K562 (cell line): ENCODE results near the gene DDC. TPM values are rescaled to one million over a fixed set of nuclear protein-coding genes. Genes with fewer than 3 reads are reported as not detected.

Source experiments
- ATAC-seq: fragments of 200-7000 bp; cut with Tn5 transposase; 3 replicates; pipeline ENCODE4 v1.9.1; 2020; ENCODE audit warnings: moderate library complexity
- BruUV-seq: library from RNA; stranded (reverse); fragments of 400-500 nt; replicated peaks from 2 replicates; lab custom pipeline; 2021; lab: Mats Ljungman, UMichigan
- CTCF ChIA-PET: fragments of 300-600 bp; formaldehyde crosslinking; extraction: SDS; loops from one replicate; lab custom pipeline; 2021; ENCODE audit warnings: low intra/inter-chr PET ratio; lab: Yijun Ruan, JAX
- POLR2A ChIA-PET: fragments of 300-600, 350-650 bp; sonication (Branson Sonifier 250); formaldehyde crosslinking; extraction: SDS; loops from one replicate; lab custom pipeline; 2021; ENCODE audit warnings: antibody characterized with exemption, inconsistent platforms; lab: Yijun Ruan, JAX
- DNase-seq, 4 experiments: peaks; one replicate each; pipeline versions ENCODE4 v3.0.0 to v3.0.0-alpha.2; 2011 to 2018; ENCODE audit warnings: low spot score in 3 of 4, mixed read lengths in 3 of 4; ENCODE audit errors: extremely low read depth in 1 of 4
- FAIRE-seq: peaks from 2 replicates; lab custom pipeline; 2011; peaks lifted over from hg19 to GRCh38; lab: Jason Lieb, UNC
- H2AFZ ChIP-seq: 2 replicates; pipeline ENCODE4 v1.6.0; 2011; ENCODE audit warnings: low read depth, low read length, control low read depth, inconsistent platforms
- H3K27ac ChIP-seq: fragments of 200-600 bp; 3 replicates; pipeline ENCODE4 v1.8.0; 2011; ENCODE audit warnings: low read depth, mild to moderate bottlenecking, control low read depth, inconsistent platforms, low read length, moderate library complexity, mixed read lengths; ENCODE audit errors: extremely low read depth
- H3K27me3 ChIP-seq, 2 experiments: fragments of 300-600 bp in 1 of 2; 2 replicates in 1 of 2; 3 replicates in 1 of 2; pipeline versions ENCODE4 v1.6.0 to v1.8.0; 2011; ENCODE audit warnings: inconsistent platforms in 2 of 2, low read length in 2 of 2, mild to moderate bottlenecking in 1 of 2, mixed read lengths in 1 of 2, moderate library complexity in 1 of 2; ENCODE audit not compliant: control insufficient read depth in 2 of 2, insufficient read depth in 2 of 2
- H3K36me3 ChIP-seq: fragments of 300-600 bp; 3 replicates; pipeline ENCODE4 v1.8.0; 2011; ENCODE audit warnings: mild to moderate bottlenecking, low read length, inconsistent platforms; ENCODE audit not compliant: control insufficient read depth, insufficient read depth
- H3K4me1 ChIP-seq, 2 experiments: fragments of 200-600 bp in 1 of 2; replicated peaks in 1 of 2; 2 replicates in 1 of 2; 3 replicates in 1 of 2; pipeline versions ENCODE4 v1.5.1 to v1.8.0; 2011; ENCODE audit warnings: inconsistent platforms in 2 of 2, low read length in 2 of 2, mild to moderate bottlenecking in 1 of 2, mixed read lengths in 1 of 2, moderate library complexity in 1 of 2; ENCODE audit not compliant: control insufficient read depth in 2 of 2, insufficient read depth in 2 of 2
- H3K4me2 ChIP-seq: 2 replicates; pipeline ENCODE4 v1.6.1; 2011; ENCODE audit warnings: low read length, control low read depth, inconsistent platforms, mixed read lengths; ENCODE audit not compliant: insufficient read depth
- H3K4me3 ChIP-seq: fragments of 200-600 bp; sonication (generic), shearing (Covaris generic); 2 replicates; pipeline ENCODE4 v1.5.1; 2016; ENCODE audit warnings: control low read depth, inconsistent platforms
- H3K79me2 ChIP-seq: fragments of 200-600 bp; 3 replicates; pipeline ENCODE4 v1.8.0; 2011; ENCODE audit warnings: low read length, inconsistent platforms; ENCODE audit not compliant: control insufficient read depth, insufficient read depth
- H3K9ac ChIP-seq, 2 experiments: 2 replicates each; pipeline versions ENCODE4 v1.6.0 to v1.6.1; 2011; ENCODE audit warnings: low read depth in 2 of 2, low read length in 2 of 2, control low read depth in 1 of 2, inconsistent platforms in 1 of 2, mild to moderate bottlenecking in 1 of 2, mixed read lengths in 1 of 2; ENCODE audit not compliant: insufficient read depth in 1 of 2
- H3K9me1 ChIP-seq: one replicate; pipeline ENCODE4 v1.6.0; 2011; ENCODE audit warnings: inconsistent platforms, mild to moderate bottlenecking, low read length, moderate library complexity; ENCODE audit not compliant: control insufficient read depth, insufficient read depth
- H3K9me3 ChIP-seq: replicated peaks from 2 replicates; pipeline ENCODE4 v1.5.1; 2011; ENCODE audit warnings: low read depth, low read length, inconsistent platforms; ENCODE audit not compliant: control insufficient read depth, insufficient read depth
- H4K20me1 ChIP-seq: replicated peaks from 2 replicates; pipeline ENCODE4 v1.6.1; 2011; ENCODE audit warnings: low read length, inconsistent platforms, mixed read lengths; ENCODE audit not compliant: control insufficient read depth, insufficient read depth
- CREB5 ChIP-seq: fragments of 250-450 bp; sonication (Bioruptor Pico); IDR thresholded peaks from 2 replicates; pipeline ENCODE4 v1.5.0; 2020; ENCODE audit warnings: mild to moderate bottlenecking
- DLX4 ChIP-seq: fragments of 250-450 bp; sonication (Bioruptor Pico); IDR thresholded peaks from 2 replicates; pipeline ENCODE4 v1.6.1; 2021; ENCODE audit warnings: mild to moderate bottlenecking
- NR2F6 ChIP-seq: fragments of 450-650 bp; formaldehyde crosslinking; IDR thresholded peaks from 2 replicates; pipeline ENCODE4 v1.4.0; 2020; ENCODE audit warnings: mild to moderate bottlenecking
- ZC3H11A ChIP-seq: IDR thresholded peaks from 2 replicates; pipeline ENCODE4 v1.6.1; 2012; ENCODE audit warnings: low read depth, low read length, improper control_type of control experiment
- ZNF143 ChIP-seq: sonication (generic); formaldehyde crosslinking; IDR thresholded peaks from 2 replicates; pipeline ENCODE4 v1.9.0; 2022; ENCODE audit warnings: mild to moderate bottlenecking, missing genetic modification reagents
- ZNF3 ChIP-seq: fragments of 250-450 bp; sonication (Bioruptor Pico); IDR thresholded peaks from 2 replicates; pipeline ENCODE4 v1.5.0; 2021; ENCODE audit warnings: mild to moderate bottlenecking, moderate library complexity
- WGBS: fragments of 100-300 bp; shearing (Covaris generic); methylation state at CpG from one replicate; pipeline ENCODE4 v1.1.6; 2016; ENCODE audit warnings: low coverage, mixed read lengths; ENCODE audit not compliant: insufficient coverage; ENCODE audit errors: missing lambda C conversion rate; 5-methylcytosine and 5-hydroxymethylcytosine counted together
- in situ Hi-C: fragments of 300-500 bp; cut with MboI; formaldehyde crosslinking; loops from 4 replicates; pipeline ENCODE4 v1.15.0; 2018; ENCODE audit warnings: inconsistent platforms, mixed read lengths
- intact Hi-C: fragments of 100-400 bp; cut with micrococcal nuclease; formaldehyde crosslinking; loops from 2 replicates; pipeline ENCODE4 v1.14.2; 2022
- polyA plus RNA-seq, 8 experiments: library from polyadenylated mRNA; depleted of rRNA in 4 of 8; stranded (reverse) in 5 of 8; unstranded in 3 of 8; fragments of >200 nt; fragmentation: Nextera tagmentation in 2 of 8; fragmentation: Illumina TruSeq in 1 of 8; extraction: Ambion mirVana in 2 of 8; extraction: Trizol in 1 of 8; gene quantifications; 2 replicates each; pipeline versions ENCODE4 v1.2.1 to v1.2.3, GENCODE V29; 2011 to 2014; ENCODE audit warnings: inconsistent platforms in 1 of 8, missing spikeins in 1 of 8
- total RNA-seq, 7 experiments: library from RNA; depleted of rRNA in 6 of 7; stranded (reverse); fragments of >200 nt in 6 of 7; fragmentation: Illumina TruSeq in 2 of 7; extraction: Trizol in 2 of 7; gene quantifications; 2 replicates each; pipeline versions ENCODE4 v1.2.1 to v1.2.3, GENCODE V29; 2011 to 2021; ENCODE audit warnings: low replicate concordance in 1 of 7

The DDC gene
- total and polyA plus RNA-seq, 9 of the 15 experiments (the other 6 are each of a cell fraction or from before 2014, with no cell fraction given) = not detected

- Histone ChIP-seq H4K20me1 (peaks cover 3% of the 10 kb centered on the region; the same call in 1 of the 2 replicates), H3K4me3 (no peak overlapping the region), H3K79me2 (no peaks in the 10 kb centered on the region), H3K9ac (no peak overlapping the region), H3K4me1 (no peaks in the 10 kb centered on the region), H3K4me2 (no peak overlapping the region), H3K36me3 (peaks cover 78% of the 10 kb centered on the region), H3K9me1 (no peaks in the 10 kb centered on the region), H2AFZ (no peak overlapping the region), H3K27ac (no peak overlapping the region), H3K27me3 (no peaks in the 10 kb centered on the region), H3K9me3 (no peaks in the 10 kb centered on the region)
- in situ Hi-C loops = no loop called here
- 70% methylated on average over 6 of the region's 6 CpGs for WGBS
- ATAC-seq (no peak), FAIRE-seq (no peak), DNase-seq (no peak)
- POLR2A ChIA-PET = no interaction called here
- intact Hi-C loops = no loop called here
- TSS peak; percentile 8 for BruUV-seq
- no peak for TF ChIP-seq ZNF143 (CRISPR knock-in tag)
- TF ChIP-seq ZC3H11A = no peak
- TF ChIP-seq ZNF3 (CRISPR knock-in tag) = no peak
- no peak for TF ChIP-seq NR2F6 (CRISPR knock-in tag)
- no peak for TF ChIP-seq DLX4 (CRISPR knock-in tag)
- no peak for TF ChIP-seq CREB5 (CRISPR knock-in tag)
- CTCF ChIA-PET = no interaction called here
Measured at GRCh38 chr7:50610521-50611277, 45.5 kb upstream of the DDC start.
